GM12864 (cell line): ENCODE results near the gene HMGCL.

Experiments
- DNase-seq: peaks from one replicate; pipeline ENCODE4 v3.0.0-alpha.2; 2011; ENCODE audit warnings: low read depth
- H3K4me3 ChIP-seq: 2 replicates; pipeline ENCODE4 v1.5.1; 2011; ENCODE audit warnings: mild to moderate bottlenecking, low read depth, low read length, control low read depth
- TF ChIP-seq, protein P1 (sequence below): IDR thresholded peaks from 2 replicates; pipeline ENCODE4 v1.5.1; 2011; ENCODE audit warnings: low read depth, mild to moderate bottlenecking, moderate library complexity, low read length, control low read depth, inconsistent platforms; ENCODE audit errors: missing control alignments

HMGCL gene

DNA sequence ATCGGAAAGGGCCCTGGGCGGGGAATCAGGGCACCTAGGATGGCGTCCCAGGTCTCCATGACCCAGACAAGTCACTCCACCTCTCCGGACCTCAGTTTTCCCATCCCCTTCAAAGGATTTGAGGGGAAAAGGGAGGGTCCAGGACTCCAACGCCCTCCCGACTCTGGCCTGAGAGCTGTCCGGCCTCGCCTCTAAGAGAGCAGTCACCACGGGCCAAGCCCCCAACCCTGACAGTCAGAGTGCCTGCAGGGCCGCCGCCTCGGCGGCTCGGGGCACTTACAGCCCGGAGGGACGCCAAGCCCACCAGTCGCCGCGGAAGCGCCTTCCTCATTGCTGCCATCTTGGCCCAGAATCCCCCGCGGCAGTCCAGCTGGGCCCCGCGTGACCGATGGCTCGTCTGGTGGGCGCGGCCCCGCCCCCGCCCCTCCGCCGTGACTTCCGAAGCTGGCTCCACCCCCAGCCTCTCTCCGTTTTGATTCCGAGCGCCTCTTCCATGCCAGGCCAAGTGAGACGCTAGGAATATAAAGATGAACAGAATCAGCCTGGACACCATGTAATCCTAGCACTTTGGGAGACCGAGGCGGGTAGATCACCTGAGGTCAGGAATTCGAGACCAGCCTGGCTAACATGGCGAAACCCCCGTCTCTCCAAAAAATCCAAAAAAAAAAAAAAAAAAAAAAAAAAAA, at the start of gene HMGCL:
HMGCL (minus strand) TSS at position 354 of the 686 bp plus-strand sequence; CDS start at position 340, 14 bp downstream.
- TF ChIP-seq, protein P1, sequence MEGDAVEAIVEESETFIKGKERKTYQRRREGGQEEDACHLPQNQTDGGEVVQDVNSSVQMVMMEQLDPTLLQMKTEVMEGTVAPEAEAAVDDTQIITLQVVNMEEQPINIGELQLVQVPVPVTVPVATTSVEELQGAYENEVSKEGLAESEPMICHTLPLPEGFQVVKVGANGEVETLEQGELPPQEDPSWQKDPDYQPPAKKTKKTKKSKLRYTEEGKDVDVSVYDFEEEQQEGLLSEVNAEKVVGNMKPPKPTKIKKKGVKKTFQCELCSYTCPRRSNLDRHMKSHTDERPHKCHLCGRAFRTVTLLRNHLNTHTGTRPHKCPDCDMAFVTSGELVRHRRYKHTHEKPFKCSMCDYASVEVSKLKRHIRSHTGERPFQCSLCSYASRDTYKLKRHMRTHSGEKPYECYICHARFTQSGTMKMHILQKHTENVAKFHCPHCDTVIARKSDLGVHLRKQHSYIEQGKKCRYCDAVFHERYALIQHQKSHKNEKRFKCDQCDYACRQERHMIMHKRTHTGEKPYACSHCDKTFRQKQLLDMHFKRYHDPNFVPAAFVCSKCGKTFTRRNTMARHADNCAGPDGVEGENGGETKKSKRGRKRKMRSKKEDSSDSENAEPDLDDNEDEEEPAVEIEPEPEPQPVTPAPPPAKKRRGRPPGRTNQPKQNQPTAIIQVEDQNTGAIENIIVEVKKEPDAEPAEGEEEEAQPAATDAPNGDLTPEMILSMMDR = no peak
- peak; percentile 67 for DNase-seq
- peak within 1 kb of the TSS; percentile 97 for H3K4me3 ChIP-seq

DNA sequence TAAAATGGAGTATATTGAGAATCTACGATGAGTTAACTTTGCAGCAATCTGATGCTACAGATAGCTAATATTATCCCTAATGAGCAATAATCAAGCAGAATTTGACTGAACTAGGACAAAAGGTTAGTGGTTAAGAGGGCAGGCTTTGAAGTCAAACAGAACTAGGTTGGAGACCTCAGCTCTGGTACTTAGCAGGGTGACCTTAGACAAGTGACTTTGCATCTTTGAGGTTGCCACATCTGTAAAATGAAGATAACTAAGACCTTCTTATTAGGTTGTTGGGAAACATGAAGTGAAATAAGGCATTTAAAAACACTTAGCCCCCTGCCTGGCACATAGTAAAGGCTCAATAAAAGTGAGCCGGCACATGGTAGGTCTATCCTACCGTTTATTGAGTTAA, 47.2 kb upstream of the HMGCL start:
- no peak overlapping the region for H3K4me3 ChIP-seq
- TF ChIP-seq, protein P1 = no peak
- no peak for DNase-seq

DNA sequence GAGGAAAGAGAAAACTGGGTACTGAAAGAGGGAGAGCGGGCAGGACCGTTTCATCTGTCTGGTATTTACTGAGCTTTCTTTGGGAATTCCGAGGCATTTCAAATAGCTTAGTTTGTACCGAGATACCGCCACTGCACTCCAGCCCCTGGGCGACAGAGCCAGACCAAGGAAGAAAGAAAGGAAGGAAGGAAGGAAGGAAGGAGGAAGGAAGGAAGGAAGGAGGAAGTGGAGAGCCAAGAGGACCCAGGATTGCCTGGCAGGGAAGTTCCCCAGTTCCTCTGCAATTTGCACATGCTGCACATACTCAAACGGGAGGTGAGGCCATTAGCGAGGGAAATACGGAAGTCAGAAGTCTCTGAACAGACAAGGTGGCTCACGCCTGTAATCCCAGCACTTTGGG, 43.8 kb upstream of the HMGCL start:
- peak overlapping the region; percentile 61 for H3K4me3 ChIP-seq
- DNase-seq = no peak
- TF ChIP-seq, protein P1 = no peak

DNA sequence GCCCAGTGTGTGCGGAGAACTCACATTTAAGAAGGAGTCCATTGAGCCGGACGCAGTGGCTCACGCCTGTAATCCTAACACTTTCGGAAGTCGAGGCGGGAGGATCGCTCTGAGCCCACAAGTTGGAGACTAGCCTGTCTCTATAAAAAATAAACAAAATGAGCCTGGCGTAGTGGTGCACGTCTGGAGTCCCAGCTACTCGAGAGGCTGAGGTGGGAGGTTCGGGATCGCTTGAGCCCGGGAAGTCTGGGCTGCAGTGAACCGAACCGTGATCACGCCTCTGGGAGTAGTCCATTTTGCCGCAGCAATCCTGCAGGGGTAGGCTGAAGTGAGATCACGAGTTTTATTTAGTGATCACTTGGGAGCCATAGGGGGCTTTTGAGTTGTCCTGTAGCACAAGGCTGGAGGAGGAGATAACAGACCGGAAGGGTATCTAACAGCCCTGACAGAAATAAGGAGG, 43.4 kb upstream of the HMGCL start:
- H3K4me3 ChIP-seq = peak overlapping the region; percentile 61
- no peak for DNase-seq
- TF ChIP-seq, protein P1 = no peak

DNA sequence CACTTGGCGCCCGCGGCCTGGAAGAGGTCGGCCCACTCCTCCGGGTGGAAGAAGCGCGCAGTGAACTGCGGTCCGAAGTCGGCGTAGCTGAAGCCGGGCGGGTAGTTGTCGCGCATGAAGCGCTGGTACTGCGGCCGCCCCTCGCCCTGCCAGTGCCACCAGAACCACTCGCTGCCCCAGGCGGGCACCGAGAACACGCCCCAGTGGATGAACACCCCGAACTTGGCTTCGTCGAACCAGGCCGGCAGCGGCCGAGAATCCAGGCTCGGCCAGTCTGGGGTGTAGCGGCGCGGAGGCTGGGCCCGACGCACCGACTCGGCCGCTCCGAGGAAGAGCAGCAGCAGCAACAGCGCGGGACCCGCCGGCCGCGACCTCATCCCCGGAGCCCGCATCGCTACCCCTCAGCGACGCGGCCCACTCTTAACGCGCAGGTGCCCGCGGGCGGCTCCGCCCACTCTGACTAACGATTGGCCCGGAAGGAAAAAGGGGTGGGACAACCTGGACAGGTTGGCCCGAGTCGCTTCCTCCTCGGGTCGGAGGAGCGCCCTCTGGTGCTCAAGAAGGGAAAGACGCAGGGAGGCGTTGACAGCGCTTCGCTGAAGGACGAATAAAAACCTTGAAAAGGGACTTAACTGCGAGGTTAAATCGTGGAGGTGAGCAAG, 42.8 kb upstream of the HMGCL start, which contains the start of gene FUCA1:
FUCA1 (minus strand) TSS at position 396 of the 662 bp plus-strand sequence; CDS start at position 392, 4 bp downstream.
- TF ChIP-seq, protein P1 = peak; percentile 92
- peak within 1 kb of the TSS; percentile 61 for H3K4me3 ChIP-seq
- DNase-seq = peak; percentile 92

DNA sequence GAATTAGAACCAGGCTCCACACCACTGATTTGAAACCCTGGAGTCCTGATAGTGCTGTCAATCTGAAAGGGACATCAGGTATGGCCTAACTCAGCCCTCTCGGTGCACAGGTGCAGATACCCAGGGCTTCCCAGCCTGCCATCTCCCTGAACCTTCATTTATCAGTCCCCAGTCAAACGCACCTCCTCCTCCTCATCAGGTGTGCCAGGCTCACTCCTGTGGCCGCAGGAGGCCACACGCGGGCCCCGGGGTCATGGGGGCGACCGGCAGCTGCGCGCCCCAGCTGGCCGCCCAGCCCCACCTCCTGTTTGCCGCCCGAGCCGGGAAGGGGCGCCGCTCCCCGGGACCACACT, 42.3 kb upstream of the HMGCL start:
- TF ChIP-seq, protein P1 = no peak
- no peak for DNase-seq
- peak overlapping the region; percentile 61 for H3K4me3 ChIP-seq
